GM20000 (cell line): ENCODE results near the gene RAET1G.
"Not testable (repeated sequence)": the region's sequence is repeated elsewhere in the genome, so short reads cannot be mapped to it uniquely, and the experiment has no call there.

ENCODE experiments used
- DNase-seq: peaks from one replicate; pipeline ENCODE4 v3.0.0; 2012; ENCODE audit warnings: low spot score
- CTCF ChIP-seq: IDR thresholded peaks from 2 replicates; pipeline ENCODE4 v1.5.1; 2012; ENCODE audit warnings: mild to moderate bottlenecking, control low read depth; ENCODE audit errors: extremely low read depth, missing control alignments

Gene RAET1G

GRCh38 chr6:149921361-149921760, 1.6 kb downstream of the RAET1G start:
- no peak for DNase-seq
- no peak for TF ChIP-seq CTCF

DNA sequence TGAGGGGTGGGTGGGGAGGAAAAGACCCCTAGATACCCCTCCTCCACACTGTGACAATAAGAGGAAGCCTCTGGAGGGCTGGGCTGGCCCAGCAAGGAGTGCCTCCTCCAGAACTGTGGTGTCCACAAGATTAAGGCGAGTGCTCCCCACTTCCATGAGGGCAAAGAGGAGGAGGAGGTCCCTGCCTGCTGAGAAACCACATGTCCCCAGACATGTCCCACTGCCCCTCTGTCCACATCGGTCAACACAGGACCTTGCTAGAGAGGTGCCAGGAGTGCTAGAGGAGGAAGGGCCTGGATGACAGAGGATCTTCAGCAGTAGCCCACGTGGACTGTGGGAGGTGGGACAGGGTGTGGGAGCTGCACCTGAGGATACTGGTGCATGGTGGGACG, 3.1 kb downstream of the RAET1G start:
- DNase-seq = no peak
- TF ChIP-seq CTCF = no peak

DNA sequence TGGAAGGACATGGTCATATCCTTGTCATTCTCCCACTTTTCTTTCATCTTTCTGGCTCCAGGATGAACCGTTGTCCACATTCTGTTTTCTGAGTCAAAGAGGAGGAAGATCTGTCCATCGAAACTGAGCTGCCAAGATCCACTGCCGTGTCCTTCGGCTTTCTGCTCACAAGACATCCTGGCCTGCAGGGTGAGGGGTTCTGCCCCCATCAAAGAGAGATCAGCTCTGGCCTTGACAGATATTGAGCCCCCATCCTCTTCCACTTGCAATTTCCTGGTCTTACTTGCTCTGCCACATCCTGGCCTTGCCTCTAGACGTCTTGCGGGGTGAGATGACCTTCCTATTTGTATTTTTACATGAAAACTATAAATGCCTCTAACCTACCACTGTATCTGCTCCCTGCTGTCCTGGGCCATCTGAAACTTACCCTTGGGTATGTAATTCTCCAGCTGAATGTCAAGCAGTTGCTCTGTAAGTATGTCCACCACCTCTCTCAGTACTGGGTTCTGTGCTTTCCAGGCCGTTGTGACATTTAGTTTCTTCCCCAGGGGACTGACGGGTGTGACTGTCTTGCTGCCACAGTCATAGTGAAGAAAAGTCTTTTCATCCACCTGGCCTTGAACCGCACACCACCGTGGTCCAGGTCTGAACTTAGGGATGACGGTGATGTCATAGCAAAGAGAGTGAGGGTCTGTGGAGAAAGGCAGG, 3.6 kb downstream of the RAET1G start:
- DNase-seq = not testable (repeated sequence)

- TF ChIP-seq CTCF = no peak
- DNase-seq = no peak
These were observed 4.6 kb downstream of the RAET1G start for GRCh38 chr6:149918151-149918905.

- DNase-seq = no peak
- no peak for TF ChIP-seq CTCF
These were observed 5.2 kb downstream of the RAET1G start for GRCh38 chr6:149917679-149918078.

- DNase-seq = no peak
- no peak for TF ChIP-seq CTCF
These were observed 6.7 kb downstream of the RAET1G start for GRCh38 chr6:149915970-149916865.

- no peak for DNase-seq
- no peak for TF ChIP-seq CTCF
These were observed 9.2 kb downstream of the RAET1G start for GRCh38 chr6:149913540-149914240.
